ENCODE measurements around the gene AKT2. TPM values are rescaled to one million over a fixed set of nuclear protein-coding genes. Genes with fewer than 3 reads are reported as not detected.

AKT2 gene
- total RNA-seq, 1 experiment from 2014 or later, result 2,376 TPM

DNA sequence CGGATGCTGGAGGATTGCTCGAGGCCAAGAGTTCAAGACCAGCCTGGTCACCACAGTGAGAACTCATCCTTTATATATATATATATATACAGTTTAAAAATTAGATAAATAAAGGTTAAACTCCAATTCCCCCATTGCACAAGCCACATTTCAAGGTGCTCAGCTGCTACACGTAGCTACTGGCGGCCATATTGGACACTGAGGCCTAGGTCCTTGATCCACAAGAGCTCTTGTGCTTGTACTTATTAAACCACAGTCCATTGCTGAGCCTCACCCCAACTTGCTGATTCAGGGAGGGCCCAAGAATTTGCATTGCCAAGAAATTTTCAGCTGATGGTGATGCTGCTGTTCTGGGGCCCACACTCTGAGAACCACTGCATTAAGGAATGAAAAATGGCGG lies 76.5 kb downstream of the AKT2 start:
- Histone ChIP-seq H3K36me3 (ENCODE audit: control insufficient read depth, insufficient read depth, low read length) (no peaks in the 10 kb centered on the region; the same call in 1 of the 2 replicates), H3K9me3 (ENCODE audit: control insufficient read depth, insufficient read depth, low read depth, low read length) (no peaks in the 10 kb centered on the region), H3K27me3 (ENCODE audit: control insufficient read depth, insufficient read depth, low read length) (no peaks in the 10 kb centered on the region), H3K4me3 (ENCODE audit: low read depth in 2 of 2, low read length in 2 of 2) (no peak overlapping the region), H3K4me1 (ENCODE audit: control insufficient read depth, insufficient read depth, low read length) (no peaks in the 10 kb centered on the region), H3K27ac (ENCODE audit: low read length) (no peak overlapping the region)
- no TSS peak for BruUV-seq (replicated peaks)
- intact Hi-C loops (cut with micrococcal nuclease; ENCODE audit: unreplicated experiment), result no loop called here
- ChIA-PET CTCF (interaction anchor here (0.5 to 2.8 kb wide), 8 partner anchors 10 to 950 kb away, joined by 3 to 21 read pairs (median 6); partner anchors contain the start of gene TTC9B), POLR2A (interaction anchor here (0.5 to 1.7 kb wide), 8 partner anchors 11 to 617 kb away, joined by 3 to 10 read pairs (median 4); no protein-coding TSS in a partner anchor)
- in situ Hi-C loops (cut with HindIII; ENCODE audit: low pct_unique_long_range_greater_than_20kb, low sequenced_read_pairs), result no loop called here
- TF ChIP-seq TCF7L2 (IDR thresholded peaks at IDR 0.05; ENCODE audit: low read depth, low read length), result no peak
- TF ChIP-seq, protein P1, sequence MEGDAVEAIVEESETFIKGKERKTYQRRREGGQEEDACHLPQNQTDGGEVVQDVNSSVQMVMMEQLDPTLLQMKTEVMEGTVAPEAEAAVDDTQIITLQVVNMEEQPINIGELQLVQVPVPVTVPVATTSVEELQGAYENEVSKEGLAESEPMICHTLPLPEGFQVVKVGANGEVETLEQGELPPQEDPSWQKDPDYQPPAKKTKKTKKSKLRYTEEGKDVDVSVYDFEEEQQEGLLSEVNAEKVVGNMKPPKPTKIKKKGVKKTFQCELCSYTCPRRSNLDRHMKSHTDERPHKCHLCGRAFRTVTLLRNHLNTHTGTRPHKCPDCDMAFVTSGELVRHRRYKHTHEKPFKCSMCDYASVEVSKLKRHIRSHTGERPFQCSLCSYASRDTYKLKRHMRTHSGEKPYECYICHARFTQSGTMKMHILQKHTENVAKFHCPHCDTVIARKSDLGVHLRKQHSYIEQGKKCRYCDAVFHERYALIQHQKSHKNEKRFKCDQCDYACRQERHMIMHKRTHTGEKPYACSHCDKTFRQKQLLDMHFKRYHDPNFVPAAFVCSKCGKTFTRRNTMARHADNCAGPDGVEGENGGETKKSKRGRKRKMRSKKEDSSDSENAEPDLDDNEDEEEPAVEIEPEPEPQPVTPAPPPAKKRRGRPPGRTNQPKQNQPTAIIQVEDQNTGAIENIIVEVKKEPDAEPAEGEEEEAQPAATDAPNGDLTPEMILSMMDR (IDR thresholded peaks at IDR 0.05), result no peak
- TF ChIP-seq SIN3A (IDR thresholded peaks at IDR 0.05; ENCODE audit: borderline replicate concordance, insufficient read depth, low read depth, low read length), result no peak
- TF ChIP-seq, protein P2, sequence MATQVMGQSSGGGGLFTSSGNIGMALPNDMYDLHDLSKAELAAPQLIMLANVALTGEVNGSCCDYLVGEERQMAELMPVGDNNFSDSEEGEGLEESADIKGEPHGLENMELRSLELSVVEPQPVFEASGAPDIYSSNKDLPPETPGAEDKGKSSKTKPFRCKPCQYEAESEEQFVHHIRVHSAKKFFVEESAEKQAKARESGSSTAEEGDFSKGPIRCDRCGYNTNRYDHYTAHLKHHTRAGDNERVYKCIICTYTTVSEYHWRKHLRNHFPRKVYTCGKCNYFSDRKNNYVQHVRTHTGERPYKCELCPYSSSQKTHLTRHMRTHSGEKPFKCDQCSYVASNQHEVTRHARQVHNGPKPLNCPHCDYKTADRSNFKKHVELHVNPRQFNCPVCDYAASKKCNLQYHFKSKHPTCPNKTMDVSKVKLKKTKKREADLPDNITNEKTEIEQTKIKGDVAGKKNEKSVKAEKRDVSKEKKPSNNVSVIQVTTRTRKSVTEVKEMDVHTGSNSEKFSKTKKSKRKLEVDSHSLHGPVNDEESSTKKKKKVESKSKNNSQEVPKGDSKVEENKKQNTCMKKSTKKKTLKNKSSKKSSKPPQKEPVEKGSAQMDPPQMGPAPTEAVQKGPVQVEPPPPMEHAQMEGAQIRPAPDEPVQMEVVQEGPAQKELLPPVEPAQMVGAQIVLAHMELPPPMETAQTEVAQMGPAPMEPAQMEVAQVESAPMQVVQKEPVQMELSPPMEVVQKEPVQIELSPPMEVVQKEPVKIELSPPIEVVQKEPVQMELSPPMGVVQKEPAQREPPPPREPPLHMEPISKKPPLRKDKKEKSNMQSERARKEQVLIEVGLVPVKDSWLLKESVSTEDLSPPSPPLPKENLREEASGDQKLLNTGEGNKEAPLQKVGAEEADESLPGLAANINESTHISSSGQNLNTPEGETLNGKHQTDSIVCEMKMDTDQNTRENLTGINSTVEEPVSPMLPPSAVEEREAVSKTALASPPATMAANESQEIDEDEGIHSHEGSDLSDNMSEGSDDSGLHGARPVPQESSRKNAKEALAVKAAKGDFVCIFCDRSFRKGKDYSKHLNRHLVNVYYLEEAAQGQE (IDR thresholded peaks at IDR 0.05; ENCODE audit: insufficient read depth in 1 of 2, low read depth in 2 of 2, low read length in 1 of 2), result no peak
- TF ChIP-seq POLR2AphosphoS5 (IDR thresholded peaks at IDR 0.05; ENCODE audit: low read depth, low read length), result no peak
- no peak for ATAC-seq
- DNase-seq (ENCODE audit: low read depth, low spot score), result no peak

DNA sequence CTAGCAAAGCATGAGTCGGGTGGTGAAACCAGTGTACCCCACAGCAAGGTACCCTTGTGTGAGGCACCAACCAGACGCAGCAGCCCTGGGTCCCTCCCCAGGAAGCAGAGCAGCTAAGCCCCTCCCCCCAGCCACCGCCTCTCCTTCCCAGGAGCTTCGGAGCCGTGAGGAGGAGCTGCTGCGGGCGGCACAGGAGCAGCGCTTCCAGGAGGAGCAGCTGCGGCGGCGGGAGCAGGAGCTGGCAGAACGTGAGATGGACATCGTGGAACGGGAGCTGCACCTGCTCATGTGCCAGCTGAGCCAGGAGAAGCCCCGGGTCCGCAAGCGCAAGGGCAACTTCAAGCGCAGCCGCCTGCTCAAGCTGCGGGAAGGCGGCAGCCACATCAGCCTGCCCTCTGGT lies 79.4 kb downstream of the AKT2 start:
- no peaks in the 10 kb centered on the region for H3K9me3 ChIP-seq (ENCODE audit: control insufficient read depth, insufficient read depth, low read depth, low read length)

More for the DNA sequence above, 79.4 kb downstream of the AKT2 start:
- Histone ChIP-seq H3K27me3 (ENCODE audit: control insufficient read depth, insufficient read depth, low read length) (no peaks in the 10 kb centered on the region), H3K4me3 (ENCODE audit: low read depth in 2 of 2, low read length in 2 of 2) (no peak overlapping the region), H3K27ac (ENCODE audit: low read length) (no peak overlapping the region), H3K36me3 (ENCODE audit: control insufficient read depth, insufficient read depth, low read length) (no peaks in the 10 kb centered on the region; the same call in 1 of the 2 replicates), H3K4me1 (ENCODE audit: control insufficient read depth, insufficient read depth, low read length) (no peaks in the 10 kb centered on the region)
- TF ChIP-seq, protein P2 (IDR thresholded peaks at IDR 0.05; ENCODE audit: insufficient read depth in 1 of 2, low read depth in 2 of 2, low read length in 1 of 2), result no peak
- TF ChIP-seq SIN3A (IDR thresholded peaks at IDR 0.05; ENCODE audit: borderline replicate concordance, insufficient read depth, low read depth, low read length) (no peak), TCF7L2 (IDR thresholded peaks at IDR 0.05; ENCODE audit: low read depth, low read length) (no peak), POLR2AphosphoS5 (IDR thresholded peaks at IDR 0.05; ENCODE audit: low read depth, low read length) (no peak)
- TF ChIP-seq, protein P1 (IDR thresholded peaks at IDR 0.05), result no peak
- BruUV-seq (replicated peaks), result no TSS peak
- peak; percentile 5; the same call in 1 of the 2 replicates for ATAC-seq
- ChIA-PET POLR2A (interaction anchor here (0.6 to 1.1 kb wide), 4 partner anchors 12 to 856 kb away, joined by 3 to 9 read pairs (median 4); partner anchors contain the start of gene TTC9B), CTCF (interaction anchor here (0.6 to 3.0 kb wide), 13 partner anchors 9 to 960 kb away, joined by 3 to 14 read pairs (median 4); partner anchors contain the start of genes PSMC4 and TTC9B)
- intact Hi-C loops (cut with micrococcal nuclease; ENCODE audit: unreplicated experiment), result no loop called here
- in situ Hi-C loops (cut with HindIII; ENCODE audit: low pct_unique_long_range_greater_than_20kb, low sequenced_read_pairs), result no loop called here
- DNase-seq (ENCODE audit: low read depth, low spot score), result no peak

All from Panc1 (cell line).